HG02973 (cell line): Measurements from ENCODE around the gene MED13L.

Source experiments
- ATAC-seq: cut with Tn5 transposase; IDR thresholded peaks from one replicate; pipeline ENCODE4 v1.9.1; 2021; ENCODE audit warnings: moderate library complexity; ENCODE audit not compliant: unreplicated experiment

Gene MED13L

DNA sequence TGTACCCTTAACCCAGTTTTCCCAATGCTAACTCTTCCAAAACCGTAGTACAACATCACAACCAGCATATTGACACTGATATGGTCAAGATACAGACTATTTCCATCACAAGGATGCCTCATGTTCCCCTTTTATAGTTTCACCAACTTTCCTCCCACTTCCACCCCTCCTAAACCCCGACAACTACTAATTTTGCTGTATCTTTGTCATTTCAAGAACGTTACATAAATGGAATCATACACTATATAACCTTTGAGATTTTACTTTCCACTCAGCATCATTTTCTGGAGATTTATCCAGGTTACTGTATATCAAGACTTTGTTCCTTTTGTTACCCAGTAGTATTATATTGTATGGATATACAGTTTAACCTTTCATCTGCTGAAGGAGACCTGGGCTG lies 88.9 kb downstream of the MED13L start:
- ATAC-seq, result no peak

DNA sequence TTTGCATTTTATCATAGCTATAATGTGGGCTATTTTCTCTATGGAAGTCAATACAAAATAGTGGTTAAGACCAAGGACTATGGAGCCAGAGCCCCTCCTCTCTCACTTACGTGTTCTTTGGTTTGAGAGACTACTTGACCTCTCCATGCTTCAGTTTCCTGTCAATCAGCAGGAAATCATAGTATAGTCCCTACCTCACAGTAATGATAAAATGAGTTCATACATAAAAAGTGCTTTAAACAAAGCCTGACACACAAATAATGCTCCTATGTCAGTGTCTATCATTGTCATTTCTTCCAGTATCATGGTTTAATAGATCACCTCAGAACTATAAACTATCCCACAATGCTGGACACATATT lies 90.4 kb downstream of the MED13L start:
- no peak for ATAC-seq

DNA sequence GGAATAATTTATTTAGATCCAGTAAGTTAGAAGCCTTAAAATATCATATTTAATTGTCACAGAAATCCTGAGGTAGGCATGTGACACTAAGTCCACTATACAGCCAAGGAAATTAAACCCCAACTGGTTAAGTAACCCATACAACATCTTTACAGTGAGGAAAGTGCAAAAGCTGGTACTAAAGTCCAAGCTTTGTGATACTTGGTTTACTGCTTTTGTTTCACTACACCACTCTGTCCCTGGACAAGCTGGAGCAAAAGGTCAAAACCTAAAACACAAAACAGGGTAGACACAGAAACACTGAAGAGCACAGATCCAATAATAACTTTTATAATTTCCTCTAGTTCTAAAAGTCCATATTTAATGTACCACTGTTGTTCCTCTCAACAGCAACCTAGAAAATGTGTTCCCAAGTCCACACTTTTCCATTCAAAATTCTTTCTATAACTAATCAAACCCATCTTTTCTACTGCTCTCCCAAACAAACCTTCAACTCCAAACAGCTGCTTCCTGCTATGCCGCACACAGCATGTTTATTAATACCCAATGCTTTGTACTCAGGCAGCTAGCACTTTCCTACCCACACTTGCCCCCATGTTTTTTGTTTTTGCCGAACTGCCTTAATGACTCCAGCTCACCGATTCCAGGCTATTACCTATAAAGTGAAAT lies 90.9 kb downstream of the MED13L start:
- ATAC-seq, result no peak

DNA sequence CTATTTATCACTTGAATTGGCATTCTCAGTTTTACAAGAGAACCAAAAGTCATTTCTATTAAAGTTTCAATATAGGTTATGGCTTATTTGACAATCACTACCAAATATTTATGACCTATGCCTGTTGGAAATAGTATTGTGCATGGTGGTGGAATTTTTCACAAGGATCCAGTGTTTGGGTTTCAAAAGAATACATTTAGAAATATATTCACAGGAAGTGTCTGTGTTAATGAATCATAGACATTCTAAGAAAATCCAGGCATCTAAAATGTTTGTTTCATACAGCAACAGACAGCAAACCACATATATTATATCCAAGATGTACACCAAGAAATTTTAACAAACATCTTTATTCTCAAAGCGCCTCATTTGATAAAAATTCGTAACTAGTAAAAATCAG lies 92.7 kb downstream of the MED13L start:
- no peak for ATAC-seq

DNA sequence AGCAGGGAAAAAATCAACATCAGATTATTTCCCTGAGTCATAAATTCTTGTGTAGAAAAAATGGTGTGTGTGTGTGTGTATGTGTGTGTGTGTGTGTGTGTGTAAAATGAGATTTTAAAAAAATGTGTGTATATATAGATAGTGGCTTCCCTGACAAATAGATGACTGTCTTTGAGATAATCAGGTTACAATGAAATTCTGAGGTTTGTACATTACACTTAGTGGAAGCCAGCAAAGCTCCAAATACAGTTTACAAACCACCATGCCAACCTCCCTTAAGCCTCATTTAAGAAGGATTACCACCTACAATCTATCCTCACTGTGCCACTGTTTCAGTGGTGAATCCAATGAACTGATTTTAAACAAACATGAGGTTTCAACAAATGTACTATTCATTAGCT lies 93.8 kb downstream of the MED13L start:
- ATAC-seq, result no peak

DNA sequence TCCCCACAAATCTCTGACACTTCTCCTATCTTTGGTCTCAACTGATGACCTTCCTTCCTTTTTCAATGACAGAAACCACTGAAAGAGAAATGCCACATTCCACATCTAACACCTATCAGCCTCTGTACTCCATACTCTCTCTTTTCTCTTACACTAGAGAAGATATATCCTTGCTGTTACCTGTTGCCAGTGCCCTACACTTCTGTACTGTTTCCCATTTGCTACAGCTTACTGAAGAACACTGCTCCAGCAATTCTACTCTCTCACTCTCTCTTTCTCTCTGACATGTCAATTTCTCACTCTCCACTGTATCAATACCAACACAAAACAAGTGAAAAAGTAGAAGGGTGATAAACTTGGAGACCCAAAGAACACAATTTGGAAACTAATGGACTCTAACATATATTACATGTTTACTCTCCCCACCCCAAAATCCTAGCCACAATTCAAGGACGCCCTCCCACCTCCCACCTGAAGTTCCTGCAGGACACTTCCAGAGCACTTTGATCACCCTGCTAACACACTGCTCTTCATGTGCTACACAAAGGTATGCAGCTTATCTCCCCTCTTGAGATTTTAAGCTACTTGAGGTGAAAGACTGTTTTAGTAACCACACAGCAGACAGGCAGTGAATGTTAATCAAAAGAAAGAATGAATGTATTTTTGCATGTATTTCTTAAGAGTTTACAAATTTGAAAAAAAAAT lies 95.0 kb downstream of the MED13L start:
- no peak for ATAC-seq

DNA sequence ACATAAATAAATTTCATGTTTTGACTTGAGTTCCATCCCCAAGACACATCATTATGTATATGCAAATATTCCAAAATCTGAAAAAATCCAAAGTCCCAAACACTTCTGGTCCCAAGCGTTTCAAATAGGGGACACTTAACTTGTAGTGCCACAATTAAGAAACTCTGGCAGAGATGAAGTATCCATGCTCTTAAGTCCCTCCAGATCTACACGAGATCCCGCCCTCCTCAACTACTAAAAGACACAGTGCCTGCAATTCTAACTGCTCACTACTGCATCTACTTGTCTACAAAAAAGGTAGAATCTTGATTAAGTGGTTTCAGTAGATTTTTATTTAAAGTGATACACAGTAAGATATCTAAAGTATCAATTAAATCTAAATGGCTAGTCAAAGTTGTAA lies 97.0 kb downstream of the MED13L start:
- no peak for ATAC-seq

DNA sequence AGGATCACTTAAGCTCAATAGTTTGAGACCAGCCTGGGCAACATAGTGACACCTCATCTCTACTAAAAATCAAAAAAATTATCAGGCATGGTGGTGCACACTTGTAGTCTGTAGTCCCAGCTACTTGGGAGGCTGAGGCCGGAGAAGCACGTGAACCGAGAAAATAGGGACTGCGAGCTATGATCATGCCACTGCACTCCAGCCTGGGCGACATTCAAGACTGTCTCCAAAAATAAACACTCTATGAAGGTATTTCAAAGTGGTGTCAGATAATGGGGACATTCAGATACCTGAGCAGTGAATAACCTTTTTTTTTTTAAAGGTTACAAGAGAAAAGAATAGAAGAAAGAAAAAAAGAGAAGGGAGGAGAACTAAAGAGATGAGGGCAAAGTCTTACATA lies 98.1 kb downstream of the MED13L start:
- ATAC-seq, result no peak

DNA sequence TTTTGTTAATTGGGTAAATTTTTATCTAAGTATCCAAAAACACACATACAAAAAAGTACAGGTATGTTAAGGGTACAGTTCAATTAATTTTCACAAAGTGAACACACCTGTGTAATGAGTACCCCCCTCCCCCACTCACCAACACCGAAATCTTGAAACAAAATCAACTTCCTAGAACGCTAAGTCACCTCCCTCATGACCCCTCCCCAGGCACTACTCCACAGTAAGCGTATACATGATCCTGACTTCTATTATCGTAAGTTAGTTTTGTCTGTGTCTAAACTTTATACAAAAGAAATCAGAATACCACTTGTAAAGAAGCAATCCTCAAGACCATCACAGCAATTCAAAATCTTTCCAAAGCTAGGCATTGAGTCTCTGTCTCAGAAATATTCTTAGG lies 100.5 kb downstream of the MED13L start:
- ATAC-seq, result no peak

DNA sequence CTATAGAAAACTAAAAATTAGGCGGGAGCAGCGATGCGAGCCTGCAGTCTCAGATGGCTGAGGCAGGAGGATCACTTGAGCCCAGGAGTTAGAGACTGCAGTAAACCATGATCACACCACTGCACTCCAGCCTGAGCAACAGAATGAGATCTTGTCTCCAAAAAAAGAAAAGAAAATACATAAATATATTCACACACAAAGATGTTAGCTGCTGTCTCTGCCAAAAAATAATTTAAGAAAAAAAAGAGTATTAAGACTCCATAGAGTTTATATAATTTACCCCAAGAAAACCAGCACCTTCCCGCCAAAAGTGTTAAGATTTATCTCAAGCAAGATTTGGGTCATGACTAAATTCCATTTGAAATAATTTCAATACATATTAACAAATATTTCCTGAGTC lies 102.6 kb downstream of the MED13L start:
- ATAC-seq, result no peak

DNA sequence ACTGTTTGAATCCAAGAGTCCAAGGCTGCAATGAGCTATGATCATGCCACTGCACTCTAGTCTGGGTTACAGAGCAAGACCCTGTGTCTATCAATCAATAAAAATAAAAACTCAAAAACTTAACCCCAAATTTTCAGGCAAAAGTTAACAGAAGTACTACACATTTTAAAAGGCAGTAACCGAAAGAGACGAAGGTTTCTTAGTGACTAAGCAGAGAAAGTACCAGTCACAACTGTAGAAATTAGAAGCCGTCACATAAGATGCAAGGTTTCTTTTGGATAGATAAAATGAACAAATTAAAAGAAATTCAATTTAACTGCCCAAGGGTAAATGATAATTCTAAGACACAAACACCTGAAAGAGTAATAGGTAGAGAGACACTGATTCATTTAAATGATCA lies 103.5 kb downstream of the MED13L start:
- ATAC-seq, result no peak

DNA sequence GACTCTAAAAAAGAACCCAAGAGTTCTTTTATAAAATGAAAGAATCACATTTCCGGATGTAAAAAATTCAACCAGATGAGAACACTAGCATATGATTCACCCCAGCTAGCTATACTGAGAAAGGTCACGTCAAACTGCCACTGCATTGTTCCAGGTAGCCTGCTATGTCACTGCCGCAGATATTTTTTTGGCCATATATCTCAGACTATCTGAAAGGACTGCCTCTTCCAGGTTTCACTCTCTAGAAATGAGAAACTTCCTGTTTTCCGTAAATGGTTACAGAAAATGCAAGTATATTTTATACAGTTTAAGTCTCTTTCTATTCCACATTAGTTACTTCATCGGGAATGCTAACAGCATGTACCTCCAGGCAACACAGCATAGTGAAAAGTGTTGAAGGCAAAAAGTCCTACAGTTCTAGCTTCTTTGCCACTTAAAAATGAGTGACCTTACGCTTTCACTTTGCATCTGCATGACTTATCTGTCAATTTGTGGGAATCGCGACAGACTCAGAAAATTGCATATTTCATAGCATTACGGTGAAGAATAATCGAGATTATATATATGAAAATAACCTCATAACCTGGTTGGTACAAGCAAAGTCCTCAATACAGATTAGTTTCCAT lies 105.2 kb downstream of the MED13L start:
- peak; percentile 74 for ATAC-seq

DNA sequence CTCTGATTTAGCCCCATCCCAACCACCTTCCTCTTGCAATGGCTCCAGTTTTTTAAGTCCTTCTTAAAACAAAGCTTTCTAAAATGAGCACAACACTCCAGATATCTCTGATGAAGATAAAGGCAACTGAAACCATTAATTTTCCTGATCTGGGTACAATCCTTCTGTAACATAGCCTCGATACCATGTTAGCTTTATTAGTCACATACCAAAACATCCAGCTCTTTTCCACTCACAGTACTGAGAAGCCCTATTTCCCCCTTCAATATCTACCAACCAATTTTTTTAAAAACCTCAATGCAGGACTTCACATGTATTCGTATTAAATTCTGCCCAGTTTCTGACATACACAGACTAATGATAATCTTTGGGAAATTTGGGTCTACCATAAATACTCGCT lies 105.9 kb downstream of the MED13L start:
- no peak for ATAC-seq

DNA sequence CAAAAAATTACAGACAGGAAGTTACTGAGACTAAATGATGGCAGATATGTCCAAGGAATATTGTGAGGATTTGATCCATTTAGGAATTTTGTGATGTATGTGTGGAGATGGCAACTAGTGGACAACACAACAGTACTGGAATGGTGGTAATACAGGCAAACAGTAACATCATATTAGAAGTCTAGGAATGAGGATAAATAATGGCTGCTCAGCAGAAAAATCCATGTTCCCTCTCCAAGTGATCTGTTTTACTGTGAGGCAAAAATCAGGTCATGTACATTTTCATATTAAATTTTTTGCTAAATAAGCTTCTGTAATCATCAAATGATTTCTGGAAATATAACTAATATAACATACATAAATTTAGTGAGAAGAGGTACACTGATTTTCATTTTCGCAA lies 108.4 kb downstream of the MED13L start:
- no peak for ATAC-seq

DNA sequence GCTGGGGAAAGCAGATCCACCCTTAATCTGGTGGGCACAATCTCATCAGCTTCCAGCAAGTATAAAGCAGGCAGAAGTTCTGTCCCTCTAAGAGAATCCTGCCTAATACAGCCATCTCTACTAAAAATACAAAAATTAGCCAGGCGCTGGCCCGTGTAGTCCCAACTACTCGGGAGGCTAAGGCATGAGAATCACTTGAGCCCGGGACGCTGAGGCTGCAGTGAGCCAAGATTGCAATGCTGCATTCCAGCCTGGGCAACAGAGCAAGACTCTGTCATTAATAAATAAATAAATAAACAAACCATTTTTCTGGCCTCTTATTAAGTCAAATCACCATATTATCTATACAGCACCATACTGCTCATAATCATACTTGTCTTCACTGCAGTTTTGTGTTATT lies 111.2 kb downstream of the MED13L start:
- no peak for ATAC-seq

DNA sequence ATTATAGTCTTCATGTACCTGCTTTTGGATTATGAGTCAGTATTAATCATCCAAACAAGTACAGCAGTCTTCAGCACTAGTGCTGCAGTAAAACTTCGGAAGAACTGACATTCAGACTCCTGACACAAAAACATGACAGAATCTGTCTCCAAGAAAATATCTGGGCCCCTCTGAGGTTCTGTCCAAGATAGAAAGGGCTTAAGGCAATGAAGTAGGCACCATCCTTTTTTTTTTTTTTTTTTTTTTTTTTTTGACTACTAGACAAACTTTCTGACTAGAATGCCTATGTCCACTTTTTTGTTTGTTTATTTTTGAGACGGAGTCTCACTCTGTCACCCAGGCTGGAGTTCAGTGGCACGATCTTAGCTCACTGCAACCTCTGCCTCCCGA lies 112.5 kb downstream of the MED13L start:
- ATAC-seq, result no peak

DNA sequence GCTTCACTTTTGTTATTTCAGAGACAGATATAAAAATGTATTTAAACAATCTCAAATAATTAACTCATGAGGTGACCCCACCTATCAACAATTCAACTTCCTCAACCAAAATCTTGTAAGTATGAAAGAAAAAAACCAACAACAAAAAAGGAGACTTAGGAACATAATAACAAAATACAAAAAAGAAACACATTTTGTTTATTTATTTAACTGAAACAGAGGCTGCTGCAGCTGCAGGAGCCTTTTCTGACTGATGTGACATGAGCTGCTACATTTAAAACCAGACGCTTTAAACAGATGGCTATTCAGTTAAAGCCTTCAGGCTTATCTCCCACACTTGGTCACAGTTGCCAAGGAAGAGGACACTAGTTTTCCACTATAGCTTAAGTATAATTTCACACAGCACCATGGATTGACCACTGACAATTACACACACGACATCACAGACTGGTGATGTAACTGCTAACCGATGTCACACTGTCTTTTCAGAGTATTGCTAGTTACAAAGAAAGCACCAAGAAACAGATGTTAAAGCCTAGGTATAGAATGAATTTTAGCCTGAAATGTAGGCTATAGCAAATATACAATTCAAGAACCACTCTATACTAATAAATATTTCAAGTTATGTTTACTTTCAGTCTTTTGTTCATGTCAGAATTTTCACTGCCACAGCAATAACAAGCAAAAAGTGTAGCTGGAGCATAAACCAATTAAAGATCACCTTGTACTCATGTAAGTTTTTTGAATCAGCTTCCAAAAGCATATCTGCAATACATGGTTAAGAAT lies 113.0 kb downstream of the MED13L start:
- no peak for ATAC-seq

DNA sequence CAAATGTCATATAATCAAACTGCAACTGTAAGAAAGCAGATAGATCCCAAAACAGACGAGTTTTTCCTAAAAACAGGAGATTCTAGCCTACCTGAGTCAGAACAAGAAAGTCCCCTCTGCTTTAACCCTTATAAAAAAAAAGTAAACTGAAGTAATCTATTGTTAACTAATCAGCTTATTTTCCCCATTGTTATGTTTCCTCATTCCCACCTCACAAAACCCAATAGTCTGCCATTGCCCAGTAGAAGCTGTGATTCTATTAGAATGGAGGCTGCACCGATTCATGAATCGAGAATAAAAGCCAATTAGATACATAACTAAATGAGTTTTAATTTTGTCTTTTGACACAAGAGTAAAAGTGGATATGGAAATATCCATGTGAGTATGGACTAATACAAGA lies 115.4 kb downstream of the MED13L start:
- ATAC-seq, result no peak

DNA sequence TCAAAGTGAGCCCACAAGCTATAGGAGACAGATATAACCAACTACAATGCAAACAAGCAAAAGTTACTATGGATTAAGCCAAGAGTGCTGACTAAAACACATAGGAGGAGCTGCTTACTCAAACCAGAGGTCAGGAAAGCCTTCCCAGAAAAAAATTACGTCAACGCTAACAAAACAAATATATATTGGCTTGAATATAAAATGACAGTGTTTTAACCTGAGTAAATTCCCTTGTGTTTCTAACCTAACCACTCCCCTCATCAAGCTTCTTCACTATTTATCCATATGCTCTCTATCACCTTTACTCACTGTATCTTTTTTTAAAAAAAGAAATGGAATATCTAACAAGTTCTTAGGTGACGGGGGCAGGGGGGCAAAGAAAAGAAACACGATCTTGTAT lies 115.9 kb downstream of the MED13L start:
- ATAC-seq, result no peak

DNA sequence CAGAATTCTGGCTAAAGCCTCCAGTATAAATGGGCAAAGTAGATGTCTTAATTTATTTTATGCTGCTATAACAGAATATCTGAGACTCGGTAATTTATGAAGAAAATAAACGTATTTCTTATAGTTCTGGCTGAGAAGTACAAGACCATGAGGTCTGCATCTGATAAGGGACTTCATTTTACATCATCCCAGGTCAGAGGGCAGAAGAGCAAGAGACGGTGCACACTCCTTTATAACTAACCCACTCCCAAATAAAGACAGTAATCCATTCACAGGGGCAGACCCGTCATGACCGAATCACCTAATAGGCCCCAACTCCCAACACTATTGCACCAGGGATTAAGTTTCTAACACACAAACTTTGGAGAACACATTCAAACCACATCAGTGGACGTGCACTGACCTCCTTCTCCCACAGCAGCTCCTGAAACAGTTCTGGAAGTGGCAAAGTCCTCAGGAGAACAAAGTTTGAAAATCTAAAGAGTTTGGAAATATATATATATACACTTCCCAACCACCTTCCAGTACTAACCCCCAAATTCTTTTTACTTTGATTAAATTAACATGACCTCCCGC lies 116.5 kb downstream of the MED13L start:
- ATAC-seq, result no peak

DNA sequence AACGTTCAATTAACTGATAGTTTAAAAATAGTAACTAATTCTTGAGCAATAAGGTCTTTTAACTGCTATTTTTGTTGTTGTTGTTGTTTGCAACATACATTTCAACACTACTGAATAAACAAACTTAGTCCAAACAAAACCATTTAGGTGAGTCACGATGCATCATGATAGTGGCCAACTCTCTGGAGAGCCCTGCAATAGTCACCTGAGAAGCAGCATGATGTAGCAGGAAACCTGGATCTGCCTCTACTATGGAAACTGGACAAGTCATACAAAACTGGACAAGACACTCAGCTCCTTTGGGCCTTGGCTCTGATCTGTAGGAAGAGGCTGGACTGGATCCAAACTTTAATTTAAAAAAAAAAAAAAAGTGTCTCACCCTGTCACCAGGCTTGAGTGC lies 117.3 kb downstream of the MED13L start:
- ATAC-seq, result no peak
